Body of pancreas (tissue), 4 donors: ENCODE data around the gene GALM.

Source experiments
- POLR2A ChIP-seq, 3 donors: fragments of 450-650 bp; IDR thresholded peaks; one replicate each; pipeline ENCODE4 v1.6.1; 2016; ENCODE audit warnings: antibody characterized with exemption in 3 of 3, mild to moderate bottlenecking in 2 of 3
- TF ChIP-seq, protein P1 (sequence below), 7 experiments: fragments of 450-650 bp in 4 of 7; fragments of 200-600 bp in 3 of 7; sonication (generic) in 3 of 7; IDR thresholded peaks; one replicate each; pipeline ENCODE4 v1.5.1; 2016 to 2019; ENCODE audit warnings: antibody characterized with exemption in 7 of 7

GRCh38 chr2:38635139-38635538 is 30.8 kb upstream of the GALM start:
- TF ChIP-seq, protein P1, sequence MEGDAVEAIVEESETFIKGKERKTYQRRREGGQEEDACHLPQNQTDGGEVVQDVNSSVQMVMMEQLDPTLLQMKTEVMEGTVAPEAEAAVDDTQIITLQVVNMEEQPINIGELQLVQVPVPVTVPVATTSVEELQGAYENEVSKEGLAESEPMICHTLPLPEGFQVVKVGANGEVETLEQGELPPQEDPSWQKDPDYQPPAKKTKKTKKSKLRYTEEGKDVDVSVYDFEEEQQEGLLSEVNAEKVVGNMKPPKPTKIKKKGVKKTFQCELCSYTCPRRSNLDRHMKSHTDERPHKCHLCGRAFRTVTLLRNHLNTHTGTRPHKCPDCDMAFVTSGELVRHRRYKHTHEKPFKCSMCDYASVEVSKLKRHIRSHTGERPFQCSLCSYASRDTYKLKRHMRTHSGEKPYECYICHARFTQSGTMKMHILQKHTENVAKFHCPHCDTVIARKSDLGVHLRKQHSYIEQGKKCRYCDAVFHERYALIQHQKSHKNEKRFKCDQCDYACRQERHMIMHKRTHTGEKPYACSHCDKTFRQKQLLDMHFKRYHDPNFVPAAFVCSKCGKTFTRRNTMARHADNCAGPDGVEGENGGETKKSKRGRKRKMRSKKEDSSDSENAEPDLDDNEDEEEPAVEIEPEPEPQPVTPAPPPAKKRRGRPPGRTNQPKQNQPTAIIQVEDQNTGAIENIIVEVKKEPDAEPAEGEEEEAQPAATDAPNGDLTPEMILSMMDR (IDR thresholded peaks at IDR 0.05), result no peak
- TF ChIP-seq POLR2A (IDR thresholded peaks at IDR 0.05), result no peak
